Gastroesophageal sphincter (tissue), 3 donors: ENCODE data around the gene ZNF516.
"Not testable (repeated sequence)": the region's sequence is repeated elsewhere in the genome, so short reads cannot be mapped to it uniquely, and the experiment has no call there.

ENCODE experiments used
- POLR2A ChIP-seq, 2 donors: fragments of 450-650 bp; IDR thresholded peaks; one replicate each; pipeline ENCODE4 v1.6.1; 2017; ENCODE audit warnings: antibody characterized with exemption in 2 of 2, mild to moderate bottlenecking in 2 of 2, moderate library complexity in 1 of 2
- TF ChIP-seq, protein P1 (sequence below), 4 experiments: fragments of 200-600 bp in 2 of 4; fragments of 450-650 bp in 2 of 4; sonication (generic) in 1 of 4; IDR thresholded peaks; one replicate each; pipeline ENCODE4 v1.5.1; 2017 to 2019; ENCODE audit warnings: antibody characterized with exemption in 4 of 4, mild to moderate bottlenecking in 2 of 4, moderate library complexity in 2 of 4

DNA sequence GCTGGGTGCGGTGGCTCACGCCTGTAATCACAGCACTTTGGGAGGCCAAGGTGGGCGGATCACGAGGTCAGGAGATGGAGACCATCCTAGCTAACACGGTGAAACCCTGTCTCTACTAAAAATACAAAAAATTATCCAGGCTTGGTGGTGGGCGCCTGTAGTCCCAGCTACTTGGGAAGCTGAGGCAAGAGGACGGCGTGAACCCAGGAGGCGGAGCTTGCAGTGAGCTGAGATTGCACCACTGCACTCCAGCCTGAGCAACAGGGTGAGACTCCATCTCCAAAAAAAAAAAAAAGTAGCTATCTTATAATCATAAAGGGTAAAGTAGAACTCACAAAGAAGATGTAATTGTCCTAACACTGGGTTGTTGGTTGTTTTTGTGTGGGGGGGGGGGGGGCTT lies 21.5 kb downstream of the ZNF516 start:
- TF ChIP-seq, protein P1, sequence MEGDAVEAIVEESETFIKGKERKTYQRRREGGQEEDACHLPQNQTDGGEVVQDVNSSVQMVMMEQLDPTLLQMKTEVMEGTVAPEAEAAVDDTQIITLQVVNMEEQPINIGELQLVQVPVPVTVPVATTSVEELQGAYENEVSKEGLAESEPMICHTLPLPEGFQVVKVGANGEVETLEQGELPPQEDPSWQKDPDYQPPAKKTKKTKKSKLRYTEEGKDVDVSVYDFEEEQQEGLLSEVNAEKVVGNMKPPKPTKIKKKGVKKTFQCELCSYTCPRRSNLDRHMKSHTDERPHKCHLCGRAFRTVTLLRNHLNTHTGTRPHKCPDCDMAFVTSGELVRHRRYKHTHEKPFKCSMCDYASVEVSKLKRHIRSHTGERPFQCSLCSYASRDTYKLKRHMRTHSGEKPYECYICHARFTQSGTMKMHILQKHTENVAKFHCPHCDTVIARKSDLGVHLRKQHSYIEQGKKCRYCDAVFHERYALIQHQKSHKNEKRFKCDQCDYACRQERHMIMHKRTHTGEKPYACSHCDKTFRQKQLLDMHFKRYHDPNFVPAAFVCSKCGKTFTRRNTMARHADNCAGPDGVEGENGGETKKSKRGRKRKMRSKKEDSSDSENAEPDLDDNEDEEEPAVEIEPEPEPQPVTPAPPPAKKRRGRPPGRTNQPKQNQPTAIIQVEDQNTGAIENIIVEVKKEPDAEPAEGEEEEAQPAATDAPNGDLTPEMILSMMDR (IDR thresholded peaks at IDR 0.05) = not testable (repeated sequence)
- not testable (repeated sequence) for TF ChIP-seq POLR2A (IDR thresholded peaks at IDR 0.05)
